Measurements from ENCODE around the gene C6orf141.

C6orf141 gene
- long read RNA-seq, result 0 reads

GRCh38 chr6:49550492-49551077 is at the start of gene C6orf141:
C6orf141 (plus strand) TSS chr6:49550668; CDS start chr6:49550793, 125 bp downstream.
- Histone ChIP-seq H3K27me3 (ENCODE audit: insufficient read depth, poor library complexity, severe bottlenecking) (peaks cover 17% of the 10 kb centered on the region), H3K4me3 (replicated peaks; ENCODE audit: insufficient read depth, low read length) (no peak within 1 kb of the TSS), H3K27ac (replicated peaks) (no peak within 1 kb of the TSS)
- DNase-seq (ENCODE audit: low read depth in 1 of 2, low spot score in 1 of 2), result no peak
- TF ChIP-seq GABPA (IDR thresholded peaks at IDR 0.05; ENCODE audit: low read depth), result no peak
- TF ChIP-seq REST (IDR thresholded peaks at IDR 0.05; ENCODE audit: insufficient replicate concordance, low read depth), result no peak
- TF ChIP-seq SPI1 (IDR thresholded peaks at IDR 0.05; ENCODE audit: borderline replicate concordance, low read depth), result no peak
- no peak for TF ChIP-seq POLR2AphosphoS5 (IDR thresholded peaks at IDR 0.05; ENCODE audit: low read depth)
- TF ChIP-seq CTCF (IDR thresholded peaks at IDR 0.05; ENCODE audit: insufficient read depth, low read length), result no peak

- H3K4me3 ChIP-seq (replicated peaks; ENCODE audit: insufficient read depth, low read length), result no peak overlapping the region
- no peak overlapping the region for H3K27ac ChIP-seq (replicated peaks)
- TF ChIP-seq REST (IDR thresholded peaks at IDR 0.05; ENCODE audit: insufficient replicate concordance, low read depth) (no peak), CTCF (IDR thresholded peaks at IDR 0.05; ENCODE audit: insufficient read depth, low read length) (no peak), POLR2AphosphoS5 (IDR thresholded peaks at IDR 0.05; ENCODE audit: low read depth) (no peak), SPI1 (IDR thresholded peaks at IDR 0.05; ENCODE audit: borderline replicate concordance, low read depth) (no peak), GABPA (IDR thresholded peaks at IDR 0.05; ENCODE audit: low read depth) (no peak)
- H3K27me3 ChIP-seq (ENCODE audit: insufficient read depth, poor library complexity, severe bottlenecking), result no peaks in the 10 kb centered on the region
- no peak for DNase-seq (ENCODE audit: low read depth in 1 of 2, low spot score in 1 of 2)
Observed at GRCh38 chr6:49504666-49505065, 45.8 kb upstream of the C6orf141 start.

GRCh38 chr6:49506569-49507111 is 43.8 kb upstream of the C6orf141 start:
- no peak for TF ChIP-seq SPI1 (IDR thresholded peaks at IDR 0.05; ENCODE audit: borderline replicate concordance, low read depth)
- no peak for TF ChIP-seq GABPA (IDR thresholded peaks at IDR 0.05; ENCODE audit: low read depth)
- no peak for TF ChIP-seq CTCF (IDR thresholded peaks at IDR 0.05; ENCODE audit: insufficient read depth, low read length)
- no peak for TF ChIP-seq REST (IDR thresholded peaks at IDR 0.05; ENCODE audit: insufficient replicate concordance, low read depth)
- no peak for TF ChIP-seq POLR2AphosphoS5 (IDR thresholded peaks at IDR 0.05; ENCODE audit: low read depth)

More at GRCh38 chr6:49506569-49507111, 43.8 kb upstream of the C6orf141 start:
- no peak for DNase-seq (ENCODE audit: low read depth in 1 of 2, low spot score in 1 of 2)
- Histone ChIP-seq H3K27me3 (ENCODE audit: insufficient read depth, poor library complexity, severe bottlenecking) (no peaks in the 10 kb centered on the region), H3K27ac (replicated peaks) (no peak overlapping the region), H3K4me3 (replicated peaks; ENCODE audit: insufficient read depth, low read length) (no peak overlapping the region)

Measured in HL-60 (cell line).